HFFc6 (cell line): ENCODE results near the gene KPNA2. TPM values are rescaled to one million over a fixed set of nuclear protein-coding genes. Genes with fewer than 3 reads are reported as not detected.
"Not testable (repeated sequence)": the region's sequence is repeated elsewhere in the genome, so short reads cannot be mapped to it uniquely, and the experiment has no call there.

Source experiments
- DNase-seq: peaks from one replicate; pipeline ENCODE4 v3.0.0-alpha.2; 2018
- H3K27ac Mint-ChIP-seq: 2 replicates; pipeline ENCODE4 v1.8.0; 2020; ENCODE audit warnings: mild to moderate bottlenecking, mixed read lengths
- H3K27me3 Mint-ChIP-seq: 2 replicates; pipeline ENCODE4 v1.8.0; 2021; ENCODE audit warnings: mild to moderate bottlenecking, moderate library complexity, mixed read lengths; ENCODE audit not compliant: insufficient read depth
- H3K36me3 Mint-ChIP-seq: 2 replicates; pipeline ENCODE4 v1.8.0; 2021; ENCODE audit warnings: low read depth, mixed read lengths
- H3K4me1 Mint-ChIP-seq: 2 replicates; pipeline ENCODE4 v1.8.0; 2020; ENCODE audit warnings: low read depth, mixed read lengths
- H3K4me3 Mint-ChIP-seq: 2 replicates; pipeline ENCODE4 v1.8.0; 2020; ENCODE audit warnings: mild to moderate bottlenecking, moderate library complexity, mixed read lengths
- H3K9me3 Mint-ChIP-seq: 2 replicates; pipeline ENCODE4 v1.8.0; 2020; ENCODE audit warnings: mild to moderate bottlenecking, mixed read lengths
- total RNA-seq, 6 experiments: library from RNA; stranded (reverse); fragmentation: NEBNext Ultra II Directional; extraction: Animal tissue kit (Norgen Biotek cat#: 25700); gene quantifications; 2 replicates in 1 of 6; 3 replicates in 5 of 6; pipeline ENCODE4 v1.2.3, GENCODE V29; 2021
- TF ChIP-seq, protein P1 (sequence below): fragments of 200-600 bp; sonication (generic); IDR thresholded peaks from 2 replicates; pipeline ENCODE4 v1.5.0; 2021; ENCODE audit warnings: antibody characterized with exemption, mild to moderate bottlenecking

The KPNA2 gene
- total RNA-seq, 6 experiments from 2014 or later = 152 to 296 (median 277) TPM

DNA sequence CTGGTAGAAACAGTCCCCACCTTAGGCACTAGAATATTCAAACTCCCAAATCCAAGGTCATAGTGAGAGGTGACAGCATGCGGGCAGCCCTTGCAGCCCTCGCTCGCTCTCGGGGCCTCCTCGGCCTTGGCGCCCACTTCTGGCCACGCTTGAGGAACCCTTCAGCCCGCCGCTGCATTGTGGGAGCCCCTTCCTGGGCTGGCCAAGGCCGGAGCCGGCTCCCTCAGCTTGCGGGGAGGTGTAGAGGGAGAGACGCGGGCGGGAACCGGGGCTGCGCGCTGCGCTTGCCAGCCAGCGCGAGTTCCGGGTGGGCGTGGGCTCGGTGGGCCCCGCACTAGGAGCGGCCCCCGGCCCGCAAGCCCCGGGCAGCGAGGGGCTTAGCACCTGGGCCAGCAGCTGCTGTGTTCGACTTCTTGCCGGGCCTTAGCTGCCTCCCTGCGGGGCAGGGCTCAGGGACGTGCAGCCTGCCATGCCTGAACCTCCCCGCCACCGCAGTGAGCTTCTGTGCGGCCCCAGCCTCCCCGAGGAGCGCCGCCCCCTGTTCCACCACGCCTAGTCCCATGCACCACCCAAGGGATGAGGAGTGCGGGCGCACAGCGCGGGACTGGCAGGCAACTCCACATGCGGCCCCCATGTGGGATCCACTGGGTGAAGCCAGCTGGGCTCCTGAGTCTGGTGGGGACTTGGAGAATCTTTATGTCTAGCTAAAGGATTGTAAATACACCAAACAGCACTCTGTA is 45.0 kb downstream of the KPNA2 start:
- Mint-ChIP-seq H3K9me3 (peaks cover 7% of the 10 kb centered on the region), H3K27ac (no peak overlapping the region), H3K36me3 (no peaks in the 10 kb centered on the region), H3K4me3 (no peak overlapping the region), H3K27me3 (peaks cover 4% of the 10 kb centered on the region), H3K4me1 (peaks cover 14% of the 10 kb centered on the region)
- TF ChIP-seq, protein P1, sequence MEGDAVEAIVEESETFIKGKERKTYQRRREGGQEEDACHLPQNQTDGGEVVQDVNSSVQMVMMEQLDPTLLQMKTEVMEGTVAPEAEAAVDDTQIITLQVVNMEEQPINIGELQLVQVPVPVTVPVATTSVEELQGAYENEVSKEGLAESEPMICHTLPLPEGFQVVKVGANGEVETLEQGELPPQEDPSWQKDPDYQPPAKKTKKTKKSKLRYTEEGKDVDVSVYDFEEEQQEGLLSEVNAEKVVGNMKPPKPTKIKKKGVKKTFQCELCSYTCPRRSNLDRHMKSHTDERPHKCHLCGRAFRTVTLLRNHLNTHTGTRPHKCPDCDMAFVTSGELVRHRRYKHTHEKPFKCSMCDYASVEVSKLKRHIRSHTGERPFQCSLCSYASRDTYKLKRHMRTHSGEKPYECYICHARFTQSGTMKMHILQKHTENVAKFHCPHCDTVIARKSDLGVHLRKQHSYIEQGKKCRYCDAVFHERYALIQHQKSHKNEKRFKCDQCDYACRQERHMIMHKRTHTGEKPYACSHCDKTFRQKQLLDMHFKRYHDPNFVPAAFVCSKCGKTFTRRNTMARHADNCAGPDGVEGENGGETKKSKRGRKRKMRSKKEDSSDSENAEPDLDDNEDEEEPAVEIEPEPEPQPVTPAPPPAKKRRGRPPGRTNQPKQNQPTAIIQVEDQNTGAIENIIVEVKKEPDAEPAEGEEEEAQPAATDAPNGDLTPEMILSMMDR = no peak
- DNase-seq = no peak

DNA sequence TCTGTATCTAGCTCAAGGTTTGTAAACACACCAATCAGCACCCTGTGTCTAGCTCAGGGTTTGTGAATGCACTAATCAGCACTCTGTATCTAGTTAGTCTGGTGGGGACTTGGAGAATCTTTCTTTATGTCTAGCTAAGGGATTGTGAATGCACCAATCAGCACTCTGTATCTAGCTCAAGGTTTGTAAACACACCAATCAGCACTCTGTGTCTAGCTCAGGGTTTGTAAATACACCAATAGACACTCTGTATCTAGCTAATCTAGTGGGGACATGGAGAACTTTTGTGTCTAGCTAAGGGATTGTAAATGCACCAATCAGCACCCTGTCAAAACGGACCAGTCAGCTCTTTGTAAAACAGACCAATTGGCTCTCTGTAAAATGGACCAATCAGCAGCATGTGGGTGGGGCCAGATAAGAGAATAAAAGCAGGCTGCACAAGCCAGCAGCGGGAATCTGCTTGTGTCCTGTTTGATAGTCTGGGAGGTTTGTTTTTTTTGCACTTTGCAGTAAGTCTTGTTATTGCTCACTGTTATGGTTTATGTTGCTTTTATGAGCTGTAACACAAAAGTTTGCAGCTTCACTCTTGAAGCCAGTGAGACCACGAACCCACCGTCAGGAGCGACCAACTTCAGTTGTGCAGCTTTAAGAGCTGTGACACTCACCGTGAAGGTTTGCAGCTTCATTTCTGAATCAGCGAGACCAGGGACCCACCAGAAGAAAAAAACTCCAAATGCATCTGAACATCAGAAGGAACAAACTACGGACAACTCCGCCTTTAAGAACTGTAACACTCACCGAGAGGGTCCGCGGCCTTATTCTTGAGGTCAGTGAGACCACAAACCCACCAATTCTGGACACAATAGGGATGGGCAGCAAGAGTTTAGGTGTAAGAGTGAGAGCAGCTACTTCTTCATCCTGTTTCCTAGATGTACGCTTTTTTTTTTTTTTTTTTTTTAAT is 46.0 kb downstream of the KPNA2 start:
- not testable (repeated sequence) for H3K27ac Mint-ChIP-seq, DNase-seq, H3K4me3 Mint-ChIP-seq, H3K27me3 Mint-ChIP-seq, H3K36me3 Mint-ChIP-seq, H3K9me3 Mint-ChIP-seq, H3K4me1 Mint-ChIP-seq

GRCh38 chr17:68085771-68086381 is 50.3 kb downstream of the KPNA2 start:
- TF ChIP-seq, protein P1 = no peak
- Mint-ChIP-seq H3K27me3 (peaks cover 5% of the 10 kb centered on the region), H3K9me3 (peaks cover 7% of the 10 kb centered on the region), H3K27ac (no peak overlapping the region), H3K4me3 (no peak overlapping the region), H3K4me1 (peaks cover 8% of the 10 kb centered on the region), H3K36me3 (no peaks in the 10 kb centered on the region)
- DNase-seq = no peak

- not testable (repeated sequence) for H3K4me1 Mint-ChIP-seq, DNase-seq, H3K27ac Mint-ChIP-seq, H3K9me3 Mint-ChIP-seq, H3K27me3 Mint-ChIP-seq, H3K36me3 Mint-ChIP-seq, H3K4me3 Mint-ChIP-seq
Measured at GRCh38 chr17:68086666-68087065, 51.1 kb downstream of the KPNA2 start.

- DNase-seq, H3K4me3 Mint-ChIP-seq, H3K4me1 Mint-ChIP-seq, H3K36me3 Mint-ChIP-seq, H3K27me3 Mint-ChIP-seq, H3K27ac Mint-ChIP-seq, H3K9me3 Mint-ChIP-seq: not testable (repeated sequence)
Measured at GRCh38 chr17:68087131-68087623, 51.6 kb downstream of the KPNA2 start.

GRCh38 chr17:68087851-68088250 is 52.3 kb downstream of the KPNA2 start:
- Mint-ChIP-seq H3K9me3 (no peaks in the 10 kb centered on the region), H3K4me1 (peaks cover 8% of the 10 kb centered on the region), H3K27ac (no peak overlapping the region), H3K27me3 (peaks cover 5% of the 10 kb centered on the region), H3K36me3 (no peaks in the 10 kb centered on the region), H3K4me3 (no peak overlapping the region)
- DNase-seq = no peak
- TF ChIP-seq, protein P1 = no peak
